SJCRH30 (cell line): ENCODE data around the gene EIF4E3. TPM values are rescaled to one million over a fixed set of nuclear protein-coding genes. Genes with fewer than 3 reads are reported as not detected.

Source experiments
- DNase-seq, 2 experiments: peaks; one replicate each; pipeline ENCODE4 v3.0.0-alpha.2; 2015 to 2020
- H3K27ac ChIP-seq: fragments of 250-450 bp; sonication (Bioruptor Pico); 2 replicates; pipeline ENCODE4 v1.5.1; 2020; ENCODE audit warnings: mild to moderate bottlenecking, moderate library complexity
- H3K27me3 ChIP-seq: fragments of 250-450 bp; sonication (Bioruptor Pico); 2 replicates; pipeline ENCODE4 v1.5.1; 2020; ENCODE audit warnings: mild to moderate bottlenecking, moderate library complexity
- H3K36me3 ChIP-seq: fragments of 250-450 bp; sonication (Bioruptor Pico); 2 replicates; pipeline ENCODE4 v1.5.1; 2020; ENCODE audit warnings: mild to moderate bottlenecking, moderate library complexity
- H3K4me1 ChIP-seq: fragments of 250-450 bp; sonication (Bioruptor Pico); 2 replicates; pipeline ENCODE4 v1.5.1; 2020; ENCODE audit warnings: mild to moderate bottlenecking, moderate library complexity
- H3K4me3 ChIP-seq: fragments of 250-450 bp; sonication (Bioruptor Pico); 2 replicates; pipeline ENCODE4 v1.5.1; 2020; ENCODE audit warnings: mild to moderate bottlenecking, moderate library complexity
- H3K9me3 ChIP-seq: fragments of 250-450 bp; sonication (Bioruptor Pico); replicated peaks from 2 replicates; pipeline ENCODE4 v1.5.1; 2020; ENCODE audit warnings: mild to moderate bottlenecking, moderate library complexity
- total RNA-seq: library from RNA; depleted of rRNA; stranded (reverse); fragments of >200 nt; shearing (Covaris generic); gene quantifications from 2 replicates; pipeline ENCODE4 v1.2.3, GENCODE V29; 2014

The EIF4E3 gene
- total RNA-seq, 1 experiment from 2014 or later, result 0.20 TPM

GRCh38 chr3:71733319-71733718 lies 8.1 kb upstream of the EIF4E3 start:
- H3K9me3 ChIP-seq, result no peaks in the 10 kb centered on the region
- H3K4me1 ChIP-seq, result no peaks in the 10 kb centered on the region
- no peak for DNase-seq
- no peak overlapping the region for H3K4me3 ChIP-seq
- no peaks in the 10 kb centered on the region for H3K27me3 ChIP-seq
- no peak overlapping the region for H3K27ac ChIP-seq
- H3K36me3 ChIP-seq, result no peaks in the 10 kb centered on the region

- Histone ChIP-seq H3K36me3 (no peaks in the 10 kb centered on the region), H3K4me3 (no peak overlapping the region), H3K9me3 (no peaks in the 10 kb centered on the region), H3K4me1 (no peaks in the 10 kb centered on the region), H3K27me3 (no peaks in the 10 kb centered on the region), H3K27ac (no peak overlapping the region)
- no peak for DNase-seq
These were observed 7.4 kb upstream of the EIF4E3 start for GRCh38 chr3:71732637-71733036.

DNA sequence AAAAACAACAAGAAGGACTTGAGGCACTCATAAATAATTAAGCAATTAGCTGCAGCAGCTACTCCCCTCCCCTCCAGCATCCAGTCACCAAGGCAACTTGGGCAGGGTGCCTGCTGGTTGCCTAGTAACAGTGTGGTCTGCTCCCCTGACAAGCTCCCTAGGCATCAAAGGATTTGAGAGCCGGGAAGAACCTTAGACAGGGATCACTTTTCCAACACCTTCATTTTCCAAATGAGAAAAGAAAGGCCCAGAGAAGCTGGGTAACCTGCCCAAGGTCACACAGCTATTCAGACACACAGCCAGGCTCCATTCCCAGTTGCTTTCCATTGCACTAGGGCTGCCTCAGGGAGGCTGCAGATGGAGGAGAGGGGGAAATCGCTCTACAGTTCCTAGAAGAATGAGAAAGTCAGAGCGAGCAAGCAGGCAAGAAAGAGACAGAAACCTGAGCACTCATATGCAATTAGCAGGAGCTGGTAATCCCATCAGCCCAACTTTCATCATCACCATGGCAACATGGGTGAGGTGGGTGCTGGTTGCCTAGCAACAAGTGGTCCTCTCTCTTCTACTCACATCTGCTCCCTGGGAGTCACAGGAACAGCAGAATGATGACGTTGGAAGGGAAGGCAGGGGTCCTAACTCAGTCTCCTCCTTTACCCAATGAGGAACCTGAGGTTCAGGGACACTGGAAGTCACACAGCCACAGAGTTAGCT lies 3.6 kb upstream of the EIF4E3 start:
- Histone ChIP-seq H3K36me3 (no peaks in the 10 kb centered on the region), H3K4me3 (no peak overlapping the region), H3K9me3 (no peaks in the 10 kb centered on the region), H3K27me3 (no peaks in the 10 kb centered on the region), H3K4me1 (no peaks in the 10 kb centered on the region), H3K27ac (no peak overlapping the region)
- DNase-seq, result no peak

GRCh38 chr3:71726146-71726545 lies 944 bp upstream of the EIF4E3 start:
- no peaks in the 10 kb centered on the region for H3K36me3 ChIP-seq
- DNase-seq, result no peak
- no peaks in the 10 kb centered on the region for H3K4me1 ChIP-seq
- no peaks in the 10 kb centered on the region for H3K27me3 ChIP-seq
- no peak overlapping the region for H3K4me3 ChIP-seq
- H3K27ac ChIP-seq, result no peak overlapping the region
- H3K9me3 ChIP-seq, result no peaks in the 10 kb centered on the region

- H3K36me3 ChIP-seq, result no peaks in the 10 kb centered on the region
- no peak overlapping the region for H3K27ac ChIP-seq
- no peaks in the 10 kb centered on the region for H3K9me3 ChIP-seq
- H3K27me3 ChIP-seq, result no peaks in the 10 kb centered on the region
- H3K4me1 ChIP-seq, result no peaks in the 10 kb centered on the region
- peak overlapping the region; percentile 60 for H3K4me3 ChIP-seq
- DNase-seq, result peak; percentile 6 to 19
These were observed 475 bp downstream of the EIF4E3 start for GRCh38 chr3:71724584-71725270.

- no peak for DNase-seq
- Histone ChIP-seq H3K27ac (no peak overlapping the region), H3K9me3 (no peaks in the 10 kb centered on the region), H3K27me3 (no peaks in the 10 kb centered on the region), H3K4me3 (no peak overlapping the region), H3K4me1 (no peaks in the 10 kb centered on the region), H3K36me3 (no peaks in the 10 kb centered on the region)
These were observed 1.1 kb downstream of the EIF4E3 start for GRCh38 chr3:71724171-71724453.

DNA sequence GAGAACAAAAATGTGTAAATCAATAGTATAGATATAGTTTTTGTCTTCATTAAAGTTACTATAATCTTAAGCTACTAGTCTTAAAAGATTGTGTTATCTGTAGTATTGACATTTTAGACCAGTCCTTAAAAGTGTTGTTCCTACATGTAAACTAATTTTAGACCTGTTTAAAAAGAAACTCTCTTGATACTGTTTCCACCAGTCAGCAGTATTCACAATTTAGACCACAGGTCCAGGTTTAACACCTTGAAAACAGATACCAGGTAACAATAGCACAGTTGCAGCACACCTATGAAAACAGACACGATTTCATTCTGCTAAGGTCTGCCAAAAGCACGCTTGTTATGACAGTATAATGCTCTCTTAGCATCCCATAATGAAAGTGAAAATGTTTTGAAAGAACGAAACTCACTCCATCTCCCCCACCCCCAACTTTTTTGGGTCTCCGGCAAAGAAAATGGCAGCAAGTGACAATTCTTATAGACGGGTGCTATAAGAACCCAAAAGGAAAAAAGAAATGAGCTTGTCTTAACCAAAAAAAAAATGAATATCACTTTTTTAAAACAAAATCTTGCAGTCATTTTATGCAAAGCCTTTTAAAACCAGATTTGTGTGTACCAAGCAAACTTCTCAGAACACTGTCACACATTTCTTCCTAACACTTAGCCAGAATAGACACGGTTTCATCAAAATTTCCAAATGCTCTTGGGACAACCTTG lies 1.6 kb downstream of the EIF4E3 start:
- no peaks in the 10 kb centered on the region for H3K27me3 ChIP-seq
- H3K27ac ChIP-seq, result no peak overlapping the region
- no peaks in the 10 kb centered on the region for H3K9me3 ChIP-seq
- H3K4me3 ChIP-seq, result no peak overlapping the region
- no peaks in the 10 kb centered on the region for H3K36me3 ChIP-seq
- no peak for DNase-seq
- no peaks in the 10 kb centered on the region for H3K4me1 ChIP-seq

GRCh38 chr3:71722693-71723092 lies 2.5 kb downstream of the EIF4E3 start:
- Histone ChIP-seq H3K36me3 (no peaks in the 10 kb centered on the region), H3K27ac (no peak overlapping the region), H3K9me3 (no peaks in the 10 kb centered on the region), H3K27me3 (no peaks in the 10 kb centered on the region), H3K4me3 (no peak overlapping the region), H3K4me1 (no peaks in the 10 kb centered on the region)
- DNase-seq, result no peak

GRCh38 chr3:71721651-71722157 lies 3.5 kb downstream of the EIF4E3 start:
- Histone ChIP-seq H3K4me3 (no peak overlapping the region), H3K4me1 (no peaks in the 10 kb centered on the region), H3K27me3 (no peaks in the 10 kb centered on the region), H3K9me3 (no peaks in the 10 kb centered on the region), H3K27ac (no peak overlapping the region), H3K36me3 (no peaks in the 10 kb centered on the region)
- DNase-seq, result no peak

DNA sequence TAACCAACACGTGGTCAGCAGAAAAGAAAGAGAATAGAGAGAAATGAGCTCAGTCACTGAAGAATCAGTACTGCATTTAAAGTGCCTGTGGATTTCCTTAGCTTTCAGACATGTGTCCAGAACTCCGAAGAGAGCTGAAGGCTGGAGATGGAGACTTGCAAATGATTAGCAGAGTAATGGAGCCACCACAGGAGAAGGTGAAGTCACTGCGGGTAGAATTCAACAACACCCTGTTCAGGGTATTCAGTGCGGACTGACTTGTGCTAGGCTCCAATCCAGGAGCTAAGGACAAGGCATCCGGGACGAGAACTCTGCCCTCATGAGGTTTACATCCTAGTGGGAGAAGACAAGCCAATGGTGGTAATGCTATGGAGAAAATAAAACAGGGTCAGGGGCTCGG lies 4.2 kb downstream of the EIF4E3 start:
- Histone ChIP-seq H3K4me1 (no peaks in the 10 kb centered on the region), H3K36me3 (no peaks in the 10 kb centered on the region), H3K27me3 (no peaks in the 10 kb centered on the region), H3K4me3 (no peak overlapping the region), H3K9me3 (no peaks in the 10 kb centered on the region), H3K27ac (no peak overlapping the region)
- no peak for DNase-seq

- no peak for DNase-seq
- Histone ChIP-seq H3K36me3 (no peaks in the 10 kb centered on the region), H3K27me3 (no peaks in the 10 kb centered on the region), H3K4me3 (no peak overlapping the region), H3K27ac (no peak overlapping the region), H3K9me3 (no peaks in the 10 kb centered on the region), H3K4me1 (no peaks in the 10 kb centered on the region)
These were observed 7.1 kb downstream of the EIF4E3 start for GRCh38 chr3:71718072-71718471.

DNA sequence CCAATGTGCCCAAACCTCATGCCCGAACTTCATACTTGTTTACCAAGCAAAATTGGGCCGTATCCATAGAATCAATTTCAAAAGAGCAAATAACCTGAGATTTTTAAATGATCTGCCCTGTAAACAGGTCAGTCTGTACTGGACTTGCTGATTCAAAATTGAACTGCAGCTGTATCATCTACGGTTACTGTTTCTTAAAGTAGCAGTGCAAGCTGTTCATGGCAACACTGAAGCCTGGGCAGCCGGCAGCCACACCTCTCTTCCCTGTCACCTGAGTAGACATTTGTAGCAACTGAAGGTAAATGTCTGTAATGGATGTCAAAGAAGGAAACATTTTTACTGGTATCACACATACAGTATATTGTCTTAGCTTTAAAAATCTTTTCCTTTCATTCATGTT lies 10.6 kb downstream of the EIF4E3 start:
- H3K4me3 ChIP-seq, result no peak overlapping the region
- no peak for DNase-seq
- H3K36me3 ChIP-seq, result no peaks in the 10 kb centered on the region
- no peak overlapping the region for H3K27ac ChIP-seq
- no peaks in the 10 kb centered on the region for H3K4me1 ChIP-seq
- no peaks in the 10 kb centered on the region for H3K27me3 ChIP-seq
- H3K9me3 ChIP-seq, result no peaks in the 10 kb centered on the region

DNA sequence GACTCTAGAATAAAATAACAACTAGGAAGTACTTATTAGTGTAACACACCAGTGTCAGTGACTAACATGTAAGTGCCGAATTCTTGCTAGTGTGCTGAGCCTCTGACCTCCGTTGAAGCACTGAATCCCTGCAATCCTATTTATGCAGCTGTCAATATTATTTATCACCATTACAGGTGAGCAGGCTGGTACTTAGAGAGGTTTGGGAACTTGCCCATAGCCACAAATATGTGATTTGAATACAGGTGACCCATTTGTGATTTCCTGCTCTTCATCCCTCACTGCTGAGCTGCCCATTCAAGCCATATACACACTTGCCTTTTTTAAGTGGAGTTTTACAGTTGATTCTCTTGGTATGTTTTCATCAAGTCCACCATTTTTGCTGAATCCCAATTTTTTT lies 12.2 kb downstream of the EIF4E3 start:
- H3K36me3 ChIP-seq, result no peaks in the 10 kb centered on the region
- no peaks in the 10 kb centered on the region for H3K27me3 ChIP-seq
- H3K4me3 ChIP-seq, result no peak overlapping the region
- H3K27ac ChIP-seq, result no peak overlapping the region
- H3K4me1 ChIP-seq, result no peaks in the 10 kb centered on the region
- H3K9me3 ChIP-seq, result no peaks in the 10 kb centered on the region
- DNase-seq, result no peak

- peak in 1 of 2 experiments; percentile 38 for DNase-seq
- H3K4me3 ChIP-seq, result no peak overlapping the region
- H3K36me3 ChIP-seq, result no peaks in the 10 kb centered on the region
- H3K9me3 ChIP-seq, result no peaks in the 10 kb centered on the region
- no peaks in the 10 kb centered on the region for H3K4me1 ChIP-seq
- no peak overlapping the region for H3K27ac ChIP-seq
- no peaks in the 10 kb centered on the region for H3K27me3 ChIP-seq
These were observed 14.2 kb downstream of the EIF4E3 start for GRCh38 chr3:71710906-71711494.

GRCh38 chr3:71709908-71710511 lies 15.2 kb downstream of the EIF4E3 start:
- H3K9me3 ChIP-seq, result no peaks in the 10 kb centered on the region
- H3K4me3 ChIP-seq, result no peak overlapping the region
- no peaks in the 10 kb centered on the region for H3K27me3 ChIP-seq
- H3K4me1 ChIP-seq, result no peaks in the 10 kb centered on the region
- no peak for DNase-seq
- H3K36me3 ChIP-seq, result no peaks in the 10 kb centered on the region
- H3K27ac ChIP-seq, result no peak overlapping the region
